ENCODE measurements around the gene CAPZA1. TPM values are rescaled to one million over a fixed set of nuclear protein-coding genes. Genes with fewer than 3 reads are reported as not detected.

The CAPZA1 gene
- total RNA-seq, 2 experiments from 2014 or later, result 234 TPM

DNA sequence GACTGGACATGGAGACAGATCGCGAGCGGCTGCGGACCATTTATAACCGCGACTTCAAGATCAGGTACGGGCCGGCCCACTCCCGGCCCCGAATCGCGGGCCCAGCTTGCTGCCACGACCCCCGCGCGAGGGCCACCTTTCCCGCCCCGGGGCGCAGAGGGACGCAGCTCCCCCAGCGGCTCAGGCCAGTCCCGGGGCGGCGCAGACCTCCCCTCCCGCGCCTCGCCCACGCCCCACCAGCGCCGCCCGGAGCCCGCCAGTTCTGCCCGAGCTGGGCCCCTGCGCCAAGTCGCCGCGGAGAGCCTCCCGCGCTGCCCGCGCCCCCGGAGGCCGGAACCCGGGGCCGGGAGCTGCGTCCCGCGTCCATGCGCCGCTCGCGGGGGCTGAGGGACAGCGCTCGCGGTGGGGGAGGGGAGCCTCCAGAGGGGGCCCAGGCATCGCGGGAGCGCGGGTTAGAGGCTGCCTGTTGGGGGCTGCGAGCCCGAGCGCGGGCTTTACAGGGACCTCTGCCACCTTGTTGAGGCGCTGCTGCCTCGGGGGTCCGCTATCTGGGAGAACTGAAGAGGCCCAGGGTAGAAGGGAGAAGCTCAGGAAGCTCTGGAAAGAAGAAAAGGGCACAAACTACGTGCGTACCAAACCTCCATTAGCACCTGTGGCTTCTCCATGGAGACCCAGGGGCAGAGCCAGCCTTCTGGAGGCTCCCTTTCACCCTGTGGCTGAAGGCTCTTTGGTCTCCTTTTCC is 55.5 kb downstream of the CAPZA1 start:
- Histone ChIP-seq H3K27ac (ENCODE audit: low read depth, low read length, poor library complexity, severe bottlenecking) (peak overlapping the region; percentile 28), H3K9me3 (ENCODE audit: low read length) (no peaks in the 10 kb centered on the region), H4K20me1 (ENCODE audit: insufficient read depth, low read length) (no peaks in the 10 kb centered on the region), H3K4me2 (ENCODE audit: low read length) (peak overlapping the region; percentile 98), H3K36me3 (ENCODE audit: insufficient read depth, low read length) (peaks cover 23% of the 10 kb centered on the region), H3K4me3 (ENCODE audit: low read depth, low read length, poor library complexity, severe bottlenecking) (peak overlapping the region; percentile 82), H3K9me2 (ENCODE audit: insufficient read depth, low read length) (no peaks in the 10 kb centered on the region), H2AFZ (ENCODE audit: low read length) (peak overlapping the region; percentile 85), H3K79me2 (ENCODE audit: insufficient read depth, low read depth, low read length) (no peaks in the 10 kb centered on the region), H3K4me1 (ENCODE audit: insufficient read depth, low read length, poor library complexity, severe bottlenecking) (peaks cover 32% of the 10 kb centered on the region)
- CTCF ChIA-PET (ENCODE audit: unreplicated experiment), result no interaction called here
- POLR2A ChIA-PET, result interaction anchor here (0.6 to 1.4 kb wide), 8 partner anchors 9 to 102 kb away, joined by 3 to 8 read pairs (median 3); partner anchors contain the start of gene ST7L
- intact Hi-C loops (cut with micrococcal nuclease; ENCODE audit: unreplicated experiment), result loop anchor here (2.0 to 10.0 kb wide), 3 partner anchors 26 to 280 kb away; partner anchors contain the start of genes CAPZA1, CTTNBP2NL and ST7L
- BruUV-seq (replicated peaks), result no TSS peak
- TF ChIP-seq, protein P1, sequence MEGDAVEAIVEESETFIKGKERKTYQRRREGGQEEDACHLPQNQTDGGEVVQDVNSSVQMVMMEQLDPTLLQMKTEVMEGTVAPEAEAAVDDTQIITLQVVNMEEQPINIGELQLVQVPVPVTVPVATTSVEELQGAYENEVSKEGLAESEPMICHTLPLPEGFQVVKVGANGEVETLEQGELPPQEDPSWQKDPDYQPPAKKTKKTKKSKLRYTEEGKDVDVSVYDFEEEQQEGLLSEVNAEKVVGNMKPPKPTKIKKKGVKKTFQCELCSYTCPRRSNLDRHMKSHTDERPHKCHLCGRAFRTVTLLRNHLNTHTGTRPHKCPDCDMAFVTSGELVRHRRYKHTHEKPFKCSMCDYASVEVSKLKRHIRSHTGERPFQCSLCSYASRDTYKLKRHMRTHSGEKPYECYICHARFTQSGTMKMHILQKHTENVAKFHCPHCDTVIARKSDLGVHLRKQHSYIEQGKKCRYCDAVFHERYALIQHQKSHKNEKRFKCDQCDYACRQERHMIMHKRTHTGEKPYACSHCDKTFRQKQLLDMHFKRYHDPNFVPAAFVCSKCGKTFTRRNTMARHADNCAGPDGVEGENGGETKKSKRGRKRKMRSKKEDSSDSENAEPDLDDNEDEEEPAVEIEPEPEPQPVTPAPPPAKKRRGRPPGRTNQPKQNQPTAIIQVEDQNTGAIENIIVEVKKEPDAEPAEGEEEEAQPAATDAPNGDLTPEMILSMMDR (conservative IDR thresholded peaks at IDR 0.05; ENCODE audit: low read length), result peak; percentile 42
- TF ChIP-seq EZH2phosphoT487 (IDR thresholded peaks at IDR 0.05; ENCODE audit: borderline replicate concordance, low read depth, low read length), result no peak
- peak; percentile 41 for DNase-seq (ENCODE audit: low spot score)

DNA sequence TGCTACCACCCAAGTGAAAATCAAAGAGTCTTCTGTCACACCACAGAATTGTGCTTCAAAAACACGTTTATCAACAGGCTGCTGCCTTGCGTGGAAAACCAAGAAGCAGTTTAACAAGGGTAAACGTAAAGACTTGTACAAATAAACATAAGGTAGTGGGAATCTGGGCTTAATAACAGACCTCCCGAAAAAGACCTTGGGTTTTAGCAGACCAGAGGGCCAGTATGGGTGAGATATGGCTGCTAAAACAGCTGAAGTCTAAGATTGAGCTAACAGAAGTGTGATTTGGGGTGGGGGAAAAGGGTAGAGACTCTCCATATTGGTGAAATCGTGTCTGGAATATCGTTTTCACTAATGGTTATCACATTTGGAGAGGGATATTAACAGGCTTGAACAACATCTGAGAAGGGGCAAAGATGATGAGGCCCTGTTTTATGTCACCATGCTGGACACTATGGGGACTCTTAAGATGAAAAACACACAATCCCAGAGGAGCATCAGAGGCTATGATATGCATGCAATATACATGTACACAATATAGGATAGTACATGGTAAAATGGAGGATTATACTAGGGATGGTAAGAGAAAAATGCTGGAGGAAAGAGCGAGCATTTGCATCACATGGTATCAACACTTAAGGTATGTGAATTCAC is 56.2 kb downstream of the CAPZA1 start:
- peak overlapping the region; percentile 85 for H2AFZ ChIP-seq (ENCODE audit: low read length)
- TF ChIP-seq EZH2phosphoT487 (IDR thresholded peaks at IDR 0.05; ENCODE audit: borderline replicate concordance, low read depth, low read length), result no peak
- TF ChIP-seq, protein P1 (conservative IDR thresholded peaks at IDR 0.05; ENCODE audit: low read length), result no peak
- BruUV-seq (replicated peaks), result no TSS peak
- peaks cover 16% of the 10 kb centered on the region for H3K36me3 ChIP-seq (ENCODE audit: insufficient read depth, low read length)
- H3K79me2 ChIP-seq (ENCODE audit: insufficient read depth, low read depth, low read length), result no peaks in the 10 kb centered on the region
- peak overlapping the region; percentile 82 for H3K4me3 ChIP-seq (ENCODE audit: low read depth, low read length, poor library complexity, severe bottlenecking)
- H3K9me3 ChIP-seq (ENCODE audit: low read length), result no peaks in the 10 kb centered on the region
- peaks cover 32% of the 10 kb centered on the region for H3K4me1 ChIP-seq (ENCODE audit: insufficient read depth, low read length, poor library complexity, severe bottlenecking)
- peak overlapping the region; percentile 98 for H3K4me2 ChIP-seq (ENCODE audit: low read length)
- intact Hi-C loops (cut with micrococcal nuclease; ENCODE audit: unreplicated experiment), result loop anchor here (2.0 to 10.0 kb wide), 3 partner anchors 25 to 281 kb away; partner anchors contain the start of genes CAPZA1, CTTNBP2NL and ST7L
- no peak for DNase-seq (ENCODE audit: low spot score)
- H4K20me1 ChIP-seq (ENCODE audit: insufficient read depth, low read length), result no peaks in the 10 kb centered on the region
- ChIA-PET CTCF (ENCODE audit: unreplicated experiment) (no interaction called here), POLR2A (interaction anchor here (0.6 to 1.4 kb wide), 5 partner anchors 8 to 103 kb away, joined by 3 to 8 read pairs (median 4); partner anchors contain the start of gene ST7L)
- no peaks in the 10 kb centered on the region for H3K9me2 ChIP-seq (ENCODE audit: insufficient read depth, low read length)
- H3K27ac ChIP-seq (ENCODE audit: low read depth, low read length, poor library complexity, severe bottlenecking), result no peak overlapping the region

Measured in OCI-LY7 (cell line).